GM19035 (cell line): Measurements from ENCODE around the gene ATG16L1.
A peak's percentile ranks its signal among the peaks of the same experiment; 100 is the strongest.

Source experiments
- ATAC-seq: cut with Tn5 transposase; IDR thresholded peaks from one replicate; pipeline ENCODE4 v1.9.1; 2021; ENCODE audit not compliant: unreplicated experiment

The ATG16L1 gene

GRCh38 chr2:233258211-233258610 lies 6.7 kb downstream of the ATG16L1 start:
- no peak for ATAC-seq

GRCh38 chr2:233259730-233260129 lies 8.3 kb downstream of the ATG16L1 start:
- no peak for ATAC-seq

- no peak for ATAC-seq
Observed at GRCh38 chr2:233260661-233261060, 9.2 kb downstream of the ATG16L1 start.

- peak; percentile 66 for ATAC-seq
Observed at GRCh38 chr2:233261819-233262555, 10.5 kb downstream of the ATG16L1 start.

- no peak for ATAC-seq
Observed at GRCh38 chr2:233262562-233262961, 11.1 kb downstream of the ATG16L1 start.

- no peak for ATAC-seq
Observed at GRCh38 chr2:233263045-233263570, 11.6 kb downstream of the ATG16L1 start.

- ATAC-seq: no peak
Observed at GRCh38 chr2:233264667-233265066, 13.2 kb downstream of the ATG16L1 start.

GRCh38 chr2:233265899-233266431 lies 14.5 kb downstream of the ATG16L1 start:
- no peak for ATAC-seq

- ATAC-seq: no peak
Observed at GRCh38 chr2:233266481-233266880, 15.0 kb downstream of the ATG16L1 start.

- ATAC-seq: peak; percentile 82
Observed at GRCh38 chr2:233267516-233268245, 16.2 kb downstream of the ATG16L1 start.

GRCh38 chr2:233270366-233270765 lies 18.9 kb downstream of the ATG16L1 start:
- ATAC-seq: no peak

GRCh38 chr2:233270951-233271350 lies 19.5 kb downstream of the ATG16L1 start:
- no peak for ATAC-seq

- ATAC-seq: no peak
Observed at GRCh38 chr2:233271693-233272092, 20.2 kb downstream of the ATG16L1 start.

GRCh38 chr2:233273120-233273519 lies 21.6 kb downstream of the ATG16L1 start:
- ATAC-seq: no peak

GRCh38 chr2:233275223-233275622 lies 23.8 kb downstream of the ATG16L1 start:
- no peak for ATAC-seq

GRCh38 chr2:233278921-233279320 lies 27.4 kb downstream of the ATG16L1 start:
- ATAC-seq: no peak

GRCh38 chr2:233280114-233280693 lies 28.7 kb downstream of the ATG16L1 start:
- ATAC-seq: no peak

GRCh38 chr2:233281553-233281952 lies 30.1 kb downstream of the ATG16L1 start:
- no peak for ATAC-seq

- no peak for ATAC-seq
Observed at GRCh38 chr2:233281992-233282603, 30.6 kb downstream of the ATG16L1 start.

- ATAC-seq: no peak
Observed at GRCh38 chr2:233285921-233286320, 34.4 kb downstream of the ATG16L1 start.

GRCh38 chr2:233287871-233288270 lies 36.4 kb downstream of the ATG16L1 start:
- ATAC-seq: no peak
